K562 (cell line): Measurements from ENCODE around the gene MROH8. TPM values are rescaled to one million over a fixed set of nuclear protein-coding genes. Genes with fewer than 3 reads are reported as not detected.
A peak's percentile ranks its signal among the peaks of the same experiment; 100 is the strongest.

Experiments used
- ARID1B ChIP-seq: fragments of 450-650 bp; IDR thresholded peaks from 2 replicates; pipeline ENCODE4 v1.6.1; 2016; ENCODE audit warnings: antibody characterized with exemption, mild to moderate bottlenecking, inconsistent platforms
- C11orf30 ChIP-seq: fragments of 450-650 bp; IDR thresholded peaks from 2 replicates; pipeline ENCODE4 v1.6.1; 2016; ENCODE audit warnings: low read depth, mild to moderate bottlenecking
- CBX5 ChIP-seq: IDR thresholded peaks from 2 replicates; pipeline ENCODE4 v1.6.1; 2014; ENCODE audit warnings: low read depth, borderline replicate concordance
- CTBP1 ChIP-seq: fragments of 450-650 bp; IDR thresholded peaks from 2 replicates; pipeline ENCODE4 v1.6.1; 2016; ENCODE audit warnings: borderline replicate concordance
- FOSL1 ChIP-seq: fragments of 200-800 bp; sonication (Bioruptor generic); conservative IDR thresholded peaks from 2 replicates; pipeline ENCODE4 v1.6.1; 2016; ENCODE audit warnings: missing genetic modification characterization, missing compliant biosample characterization
- MECOM ChIP-seq: fragments of 250-450 bp; sonication (Bioruptor Pico); IDR thresholded peaks from 2 replicates; pipeline ENCODE4 v1.8.0; 2022; ENCODE audit warnings: inconsistent platforms
- MED1 ChIP-seq: sonication (generic); formaldehyde crosslinking; IDR thresholded peaks from 2 replicates; pipeline ENCODE4 v1.8.1; 2023; ENCODE audit warnings: missing genetic modification reagents, borderline replicate concordance
- MEF2A ChIP-seq: IDR thresholded peaks from 2 replicates; pipeline ENCODE4 v1.6.1; 2011; ENCODE audit warnings: low read depth, mild to moderate bottlenecking, low read length, moderate library complexity; ENCODE audit not compliant: control insufficient read depth
- NR2F6 ChIP-seq: fragments of 450-650 bp; formaldehyde crosslinking; IDR thresholded peaks from 2 replicates; pipeline ENCODE4 v1.4.0; 2020; ENCODE audit warnings: mild to moderate bottlenecking
- SMARCA4 ChIP-seq: fragments of 450-650 bp; IDR thresholded peaks from 2 replicates; pipeline ENCODE4 v1.6.1; 2016
- STAG1 ChIP-seq: sonication (generic); formaldehyde crosslinking; IDR thresholded peaks from 2 replicates; pipeline ENCODE4 v1.5.0; 2020; ENCODE audit warnings: missing genetic modification reagents, borderline replicate concordance
- TCF3 ChIP-seq: sonication (generic); formaldehyde crosslinking; IDR thresholded peaks from 2 replicates; pipeline ENCODE4 v1.4.0; 2020; ENCODE audit warnings: mild to moderate bottlenecking, missing genetic modification reagents
- TEAD4 ChIP-seq, 2 experiments: sonication (generic) in 1 of 2; formaldehyde crosslinking in 1 of 2; IDR thresholded peaks; 2 replicates each; pipeline versions ENCODE4 v1.6.1 to v1.8.0; 2012 to 2022; ENCODE audit warnings: borderline replicate concordance in 1 of 2, inconsistent platforms in 1 of 2, low read length in 1 of 2, mild to moderate bottlenecking in 1 of 2, missing genetic modification reagents in 1 of 2
- TRIM28 ChIP-seq: fragments of 450-650 bp; IDR thresholded peaks from 2 replicates; pipeline ENCODE4 v1.6.1; 2017
- ZNF232 ChIP-seq: sonication (generic); formaldehyde crosslinking; IDR thresholded peaks from 2 replicates; pipeline ENCODE4 v1.8.0; 2022; ENCODE audit warnings: mild to moderate bottlenecking, missing genetic modification reagents
- ZNF263 ChIP-seq: sonication (generic); formaldehyde crosslinking; IDR thresholded peaks from 2 replicates; pipeline ENCODE4 v1.8.0; 2022; ENCODE audit warnings: mild to moderate bottlenecking, missing genetic modification reagents, borderline replicate concordance
- ZNF311 ChIP-seq: fragments of 250-450 bp; sonication (Bioruptor Pico); IDR thresholded peaks from 2 replicates; pipeline ENCODE4 v1.4.0; 2020; ENCODE audit warnings: mild to moderate bottlenecking, moderate library complexity
- polyA plus RNA-seq, 8 experiments: library from polyadenylated mRNA; depleted of rRNA in 4 of 8; stranded (reverse) in 5 of 8; unstranded in 3 of 8; fragments of >200 nt; fragmentation: Nextera tagmentation in 2 of 8; fragmentation: Illumina TruSeq in 1 of 8; extraction: Ambion mirVana in 2 of 8; extraction: Trizol in 1 of 8; gene quantifications; 2 replicates each; pipeline versions ENCODE4 v1.2.1 to v1.2.3, GENCODE V29; 2011 to 2014; ENCODE audit warnings: inconsistent platforms in 1 of 8, missing spikeins in 1 of 8
- total RNA-seq, 7 experiments: library from RNA; depleted of rRNA in 6 of 7; stranded (reverse); fragments of >200 nt in 6 of 7; fragmentation: Illumina TruSeq in 2 of 7; extraction: Trizol in 2 of 7; gene quantifications; 2 replicates each; pipeline versions ENCODE4 v1.2.1 to v1.2.3, GENCODE V29; 2011 to 2021; ENCODE audit warnings: low replicate concordance in 1 of 7
- TF ChIP-seq, protein P1 (sequence below): fragments of 250-450 bp; sonication (Bioruptor Pico); IDR thresholded peaks from 2 replicates; pipeline ENCODE4 v1.5.0; 2021; ENCODE audit warnings: mild to moderate bottlenecking, moderate library complexity
- TF ChIP-seq, protein P2 (sequence below): sonication (generic); formaldehyde crosslinking; IDR thresholded peaks from 2 replicates; pipeline ENCODE4 v1.9.0; 2022; ENCODE audit warnings: mild to moderate bottlenecking, missing genetic modification reagents
- TF ChIP-seq, protein P3 (sequence below): fragments of 250-450 bp; sonication (Bioruptor Pico); IDR thresholded peaks from 2 replicates; pipeline ENCODE4 v1.8.0; 2021; ENCODE audit warnings: mild to moderate bottlenecking, moderate library complexity

MROH8 gene
- total and polyA plus RNA-seq, 9 of the 15 experiments (the other 6 are each of a cell fraction or from before 2014, with no cell fraction given): 0.21 to 1.5 (median 0.78) TPM

DNA sequence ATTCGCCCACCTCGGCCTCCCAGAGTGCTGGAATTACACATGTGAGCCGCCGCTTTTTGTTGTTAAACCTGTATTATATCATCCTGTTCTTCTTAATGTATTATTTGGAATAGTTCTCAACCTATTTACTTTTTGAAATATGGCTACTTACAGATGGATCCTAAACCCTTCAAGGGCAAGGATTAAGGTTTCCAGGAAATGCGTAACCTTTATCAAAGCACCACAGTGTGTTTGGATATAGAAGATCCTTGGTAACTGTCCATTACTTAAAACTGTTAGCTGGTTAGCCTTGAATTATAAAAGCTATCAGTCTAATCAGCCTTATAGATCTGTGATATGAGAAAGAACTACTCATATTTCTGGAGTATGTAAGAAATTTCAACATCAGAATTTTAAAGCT lies 12.5 kb downstream of the MROH8 start (continued):
- TF ChIP-seq MECOM (CRISPR knock-in tag) (no peak), SMARCA4 (0 out of 2 replicates have a peak, but pooled peaks have one; percentile 23), MEF2A (no peak), ZNF232 (CRISPR knock-in tag) (no peak), C11orf30 (no peak), STAG1 (CRISPR knock-in tag) (no peak), CBX5 (no peak), FOSL1 (tag) (no peak), ZNF311 (CRISPR knock-in tag) (no peak), TCF3 (CRISPR knock-in tag) (peak; percentile 62), CTBP1 (no peak), TEAD4 (IDR thresholded peaks at IDR 0.05; ENCODE audit: low read length) (peak; percentile 48; the same call in 1 of the 2 replicates), TEAD4 (CRISPR knock-in tag; IDR thresholded peaks at IDR 0.05; ENCODE audit: borderline replicate concordance) (no peak), ZNF263 (CRISPR knock-in tag) (no peak), ARID1B (peak; percentile 64), NR2F6 (CRISPR knock-in tag) (no peak), MED1 (CRISPR knock-in tag) (no peak), TRIM28 (no peak)
- TF ChIP-seq, protein P1, sequence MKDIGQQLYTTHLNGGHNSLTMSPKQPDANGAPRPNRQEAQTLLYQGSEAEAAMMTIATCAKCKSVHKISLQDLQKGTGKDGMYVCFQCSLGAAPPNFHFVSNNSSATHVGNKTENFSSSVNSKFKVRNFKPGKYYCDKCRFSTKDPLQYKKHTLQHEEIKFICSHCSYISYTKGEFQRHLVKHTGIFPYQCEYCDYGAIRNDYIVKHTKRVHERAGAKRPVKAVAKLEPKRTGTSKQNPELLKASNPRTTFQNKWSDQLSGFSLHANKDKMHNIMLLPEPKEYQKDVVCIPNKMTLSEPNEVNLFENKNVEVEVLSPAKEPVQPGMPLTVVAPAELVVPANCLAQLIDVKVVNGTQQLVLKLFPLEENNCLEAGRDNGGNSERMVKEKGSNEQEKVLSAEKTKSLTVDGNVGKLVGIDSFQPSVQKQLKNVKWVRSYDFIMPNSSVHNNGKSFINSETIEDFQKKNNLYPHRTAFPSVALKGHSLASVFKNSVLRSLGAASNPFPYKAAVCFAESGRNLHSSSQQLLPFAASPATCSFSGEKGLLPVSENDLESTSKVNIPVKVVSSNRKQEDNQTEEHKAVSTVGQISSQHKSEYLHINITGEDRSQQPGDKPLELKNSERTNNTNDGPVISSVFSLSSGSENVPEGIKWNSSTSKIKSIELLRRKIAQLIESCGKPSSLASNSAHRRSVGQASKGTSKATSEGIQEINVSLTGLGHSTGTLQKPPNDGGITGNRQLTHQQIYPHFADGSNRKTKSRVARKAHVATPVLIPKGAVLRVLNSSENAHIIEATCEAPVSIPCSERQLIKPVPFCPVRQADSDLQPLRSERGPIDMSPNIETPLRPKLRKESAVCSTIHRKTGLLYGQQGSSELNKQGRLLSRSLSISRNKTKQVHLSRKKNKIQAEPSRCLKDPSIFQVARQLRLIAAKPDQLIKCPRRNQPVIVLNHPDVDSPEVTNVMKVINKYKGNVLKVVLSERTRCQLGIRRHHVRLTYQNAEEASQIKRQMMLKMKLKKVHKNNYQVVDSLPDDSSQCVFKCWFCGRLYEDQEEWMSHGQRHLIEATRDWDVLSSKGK (CRISPR knock-in tag): no peak
- TF ChIP-seq, protein P2, sequence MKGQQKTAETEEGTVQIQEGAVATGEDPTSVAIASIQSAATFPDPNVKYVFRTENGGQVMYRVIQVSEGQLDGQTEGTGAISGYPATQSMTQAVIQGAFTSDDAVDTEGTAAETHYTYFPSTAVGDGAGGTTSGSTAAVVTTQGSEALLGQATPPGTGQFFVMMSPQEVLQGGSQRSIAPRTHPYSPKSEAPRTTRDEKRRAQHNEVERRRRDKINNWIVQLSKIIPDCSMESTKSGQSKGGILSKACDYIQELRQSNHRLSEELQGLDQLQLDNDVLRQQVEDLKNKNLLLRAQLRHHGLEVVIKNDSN (CRISPR knock-in tag): no peak
- TF ChIP-seq, protein P3, sequence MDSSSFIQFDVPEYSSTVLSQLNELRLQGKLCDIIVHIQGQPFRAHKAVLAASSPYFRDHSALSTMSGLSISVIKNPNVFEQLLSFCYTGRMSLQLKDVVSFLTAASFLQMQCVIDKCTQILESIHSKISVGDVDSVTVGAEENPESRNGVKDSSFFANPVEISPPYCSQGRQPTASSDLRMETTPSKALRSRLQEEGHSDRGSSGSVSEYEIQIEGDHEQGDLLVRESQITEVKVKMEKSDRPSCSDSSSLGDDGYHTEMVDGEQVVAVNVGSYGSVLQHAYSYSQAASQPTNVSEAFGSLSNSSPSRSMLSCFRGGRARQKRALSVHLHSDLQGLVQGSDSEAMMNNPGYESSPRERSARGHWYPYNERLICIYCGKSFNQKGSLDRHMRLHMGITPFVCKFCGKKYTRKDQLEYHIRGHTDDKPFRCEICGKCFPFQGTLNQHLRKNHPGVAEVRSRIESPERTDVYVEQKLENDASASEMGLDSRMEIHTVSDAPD (CRISPR knock-in tag): no peak
